Stimulated activated naive B cell treated with anti-CD40 and anti-IgM and Interleukin-4, amounts not matched to agents 10 μg/mL and 1 μg/mL and 100 μg/mL, for 72 hours (primary cell): ENCODE results near the gene CCDC9B.
A peak's percentile ranks its signal among the peaks of the same experiment; 100 is the strongest.

Experiments used
- ATAC-seq, 2 donors: fragments of 150-1000 bp; cut with Tn5 transposase; replicated peaks; 2 replicates each; pipeline ENCODE4 v1.10.0; 2021; ENCODE audit warnings: moderate library complexity in 1 of 2
- DNase-seq: peaks from one replicate; pipeline ENCODE4 v3.0.0; 2021
- H3K27ac Mint-ChIP-seq: one replicate; pipeline ENCODE4 v1.8.0; 2022; ENCODE audit warnings: mild to moderate bottlenecking, mixed read lengths
- H3K27me3 Mint-ChIP-seq, 2 donors: one replicate each; pipeline ENCODE4 v1.8.0; 2022; ENCODE audit warnings: mixed read lengths in 2 of 2
- H3K36me3 Mint-ChIP-seq, 2 donors: one replicate each; pipeline ENCODE4 v1.8.0; 2022; ENCODE audit warnings: mixed read lengths in 2 of 2, mild to moderate bottlenecking in 1 of 2
- H3K4me1 Mint-ChIP-seq, 2 donors: one replicate each; pipeline ENCODE4 v1.8.0; 2022; ENCODE audit warnings: mixed read lengths in 2 of 2, mild to moderate bottlenecking in 1 of 2
- H3K4me3 Mint-ChIP-seq, 2 donors: one replicate each; pipeline ENCODE4 v1.8.0; 2022; ENCODE audit warnings: mild to moderate bottlenecking in 2 of 2, mixed read lengths in 2 of 2, moderate library complexity in 1 of 2
- H3K9me3 Mint-ChIP-seq, 2 donors: one replicate each; pipeline ENCODE4 v1.8.0; 2022; ENCODE audit warnings: mixed read lengths in 2 of 2, mild to moderate bottlenecking in 1 of 2

CCDC9B gene

GRCh38 chr15:40340740-40341400, at the start of gene CCDC9B:
CCDC9B (minus strand) TSS chr15:40340939; CDS start chr15:40340819, 120 bp downstream.
- no peak within 1 kb of the TSS for H3K4me3 Mint-ChIP-seq
- peaks cover 4 to 25% of the 10 kb centered on the region in 2 donors for H3K27me3 Mint-ChIP-seq
- DNase-seq (no peak), ATAC-seq (no peak)
- no peak within 1 kb of the TSS for H3K27ac Mint-ChIP-seq
- H3K9me3 Mint-ChIP-seq, result no peaks in the 10 kb centered on the region
- H3K36me3 Mint-ChIP-seq, result no peaks in the 10 kb centered on the region
- H3K4me1 Mint-ChIP-seq, result peaks cover 20 to 34% of the 10 kb centered on the region in 2 donors

GRCh38 chr15:40389824-40390595, 49.3 kb upstream of the CCDC9B start:
- Mint-ChIP-seq H3K4me3 (no peak overlapping the region), H3K9me3 (no peaks in the 10 kb centered on the region), H3K27ac (no peak overlapping the region), H3K27me3 (no peaks in the 10 kb centered on the region), H3K36me3 (peaks cover 36 to 50% of the 10 kb centered on the region in 2 donors), H3K4me1 (peaks cover 0 to 3% of the 10 kb centered on the region in 2 donors)
- ATAC-seq (no peak), DNase-seq (no peak)

GRCh38 chr15:40388941-40389823, 48.4 kb upstream of the CCDC9B start:
- DNase-seq (no peak), ATAC-seq (no peak)
- Mint-ChIP-seq H3K9me3 (no peaks in the 10 kb centered on the region), H3K4me1 (peaks cover 3 to 4% of the 10 kb centered on the region in 2 donors), H3K27ac (no peak overlapping the region), H3K27me3 (no peaks in the 10 kb centered on the region), H3K4me3 (no peak overlapping the region), H3K36me3 (peaks cover 36 to 50% of the 10 kb centered on the region in 2 donors)

- no peak for ATAC-seq
- H3K27me3 Mint-ChIP-seq, result no peaks in the 10 kb centered on the region
- no peaks in the 10 kb centered on the region for H3K9me3 Mint-ChIP-seq
- peaks cover 11 to 19% of the 10 kb centered on the region in 2 donors for H3K4me1 Mint-ChIP-seq
- no peak overlapping the region for H3K27ac Mint-ChIP-seq
- H3K4me3 Mint-ChIP-seq, result no peak overlapping the region
- DNase-seq, result no peak
- peaks cover 25 to 37% of the 10 kb centered on the region in 2 donors for H3K36me3 Mint-ChIP-seq
Measured at GRCh38 chr15:40386480-40386879, 45.7 kb upstream of the CCDC9B start.

- H3K9me3 Mint-ChIP-seq, result no peaks in the 10 kb centered on the region
- H3K4me3 Mint-ChIP-seq, result peak within 1 kb of the TSS; percentile 90 to 94
- DNase-seq (peak; percentile 89), ATAC-seq (peak; percentile 99)
- peak within 1 kb of the TSS; percentile 96 for H3K27ac Mint-ChIP-seq
- peaks cover 10 to 17% of the 10 kb centered on the region in 2 donors for H3K36me3 Mint-ChIP-seq
- peaks cover 11 to 19% of the 10 kb centered on the region in 2 donors for H3K4me1 Mint-ChIP-seq
- no peaks in the 10 kb centered on the region for H3K27me3 Mint-ChIP-seq
Measured at GRCh38 chr15:40382580-40383456, 42.1 kb upstream of the CCDC9B start, which contains the start of gene KNSTRN. KNSTRN (plus strand) TSS chr15:40382721; CDS start chr15:40382836, 115 bp downstream.

- Mint-ChIP-seq H3K36me3 (peaks cover 1 to 9% of the 10 kb centered on the region in 2 donors), H3K4me1 (peaks cover 11 to 19% of the 10 kb centered on the region in 2 donors), H3K9me3 (no peaks in the 10 kb centered on the region), H3K4me3 (no peak overlapping the region), H3K27me3 (no peaks in the 10 kb centered on the region), H3K27ac (no peak overlapping the region)
- ATAC-seq (no peak), DNase-seq (no peak)
Measured at GRCh38 chr15:40381818-40382529, 41.2 kb upstream of the CCDC9B start.

GRCh38 chr15:40380636-40381035, 39.9 kb upstream of the CCDC9B start:
- H3K9me3 Mint-ChIP-seq, result no peaks in the 10 kb centered on the region
- no peak overlapping the region for H3K27ac Mint-ChIP-seq
- ATAC-seq (no peak), DNase-seq (no peak)
- H3K27me3 Mint-ChIP-seq, result no peaks in the 10 kb centered on the region
- H3K36me3 Mint-ChIP-seq, result peaks cover 1 to 7% of the 10 kb centered on the region in 2 donors
- no peak overlapping the region for H3K4me3 Mint-ChIP-seq
- peaks cover 11 to 24% of the 10 kb centered on the region in 2 donors for H3K4me1 Mint-ChIP-seq

- Mint-ChIP-seq H3K9me3 (no peaks in the 10 kb centered on the region), H3K27me3 (no peaks in the 10 kb centered on the region), H3K36me3 (peaks cover 1 to 3% of the 10 kb centered on the region in 2 donors), H3K4me3 (no peak overlapping the region), H3K27ac (no peak overlapping the region), H3K4me1 (peaks cover 8 to 24% of the 10 kb centered on the region in 2 donors)
- ATAC-seq (no peak), DNase-seq (no peak)
Measured at GRCh38 chr15:40379853-40380252, 39.1 kb upstream of the CCDC9B start.

GRCh38 chr15:40379374-40379773, 38.6 kb upstream of the CCDC9B start:
- Mint-ChIP-seq H3K27ac (no peak overlapping the region), H3K36me3 (peaks cover 1 to 3% of the 10 kb centered on the region in 2 donors), H3K4me1 (peaks cover 8 to 22% of the 10 kb centered on the region in 2 donors), H3K4me3 (no peak overlapping the region), H3K27me3 (no peaks in the 10 kb centered on the region), H3K9me3 (no peaks in the 10 kb centered on the region)
- ATAC-seq, result no peak
- no peak for DNase-seq

GRCh38 chr15:40377606-40378005, 36.9 kb upstream of the CCDC9B start:
- H3K4me1 Mint-ChIP-seq, result peaks cover 4 to 9% of the 10 kb centered on the region in 2 donors
- ATAC-seq, result no peak
- DNase-seq, result no peak
- no peaks in the 10 kb centered on the region for H3K36me3 Mint-ChIP-seq
- no peaks in the 10 kb centered on the region for H3K9me3 Mint-ChIP-seq
- no peak overlapping the region for H3K27ac Mint-ChIP-seq
- H3K27me3 Mint-ChIP-seq, result no peaks in the 10 kb centered on the region
- no peak overlapping the region for H3K4me3 Mint-ChIP-seq

GRCh38 chr15:40372981-40373380, 32.2 kb upstream of the CCDC9B start:
- Mint-ChIP-seq H3K27me3 (no peaks in the 10 kb centered on the region), H3K9me3 (no peaks in the 10 kb centered on the region), H3K27ac (no peak overlapping the region), H3K4me1 (peaks cover 4 to 13% of the 10 kb centered on the region in 2 donors), H3K4me3 (no peak overlapping the region), H3K36me3 (no peaks in the 10 kb centered on the region)
- no peak for DNase-seq
- ATAC-seq, result no peak

GRCh38 chr15:40369971-40370370, 29.2 kb upstream of the CCDC9B start:
- Mint-ChIP-seq H3K4me3 (no peak overlapping the region), H3K4me1 (peaks cover 16 to 22% of the 10 kb centered on the region in 2 donors), H3K36me3 (peaks cover 0 to 1% of the 10 kb centered on the region in 2 donors), H3K27ac (no peak overlapping the region), H3K9me3 (no peaks in the 10 kb centered on the region), H3K27me3 (no peaks in the 10 kb centered on the region)
- DNase-seq (no peak), ATAC-seq (no peak)

- no peak for DNase-seq
- H3K9me3 Mint-ChIP-seq, result no peaks in the 10 kb centered on the region
- H3K27ac Mint-ChIP-seq, result no peak overlapping the region
- peaks cover 16 to 24% of the 10 kb centered on the region in 2 donors for H3K4me1 Mint-ChIP-seq
- no peaks in the 10 kb centered on the region for H3K27me3 Mint-ChIP-seq
- peak overlapping the region in 1 of 2 donors; percentile 39 for H3K4me3 Mint-ChIP-seq
- no peak for ATAC-seq
- peaks cover 0 to 1% of the 10 kb centered on the region in 2 donors for H3K36me3 Mint-ChIP-seq
Measured at GRCh38 chr15:40369474-40369869, 28.7 kb upstream of the CCDC9B start.
